HepG2 (cell line): ENCODE results near the gene PDE8B. TPM values are rescaled to one million over a fixed set of nuclear protein-coding genes. Genes with fewer than 3 reads are reported as not detected.

Source experiments
- ATAC-seq: fragments of 200-7000 bp; cut with Tn5 transposase; 3 replicates; pipeline ENCODE4 v1.9.1; 2020; ENCODE audit warnings: mild to moderate bottlenecking, moderate library complexity
- BruUV-seq: library from RNA; stranded (reverse); fragments of 400-500 nt; replicated peaks from 2 replicates; lab custom pipeline; 2021; lab: Mats Ljungman, UMichigan
- CTCF ChIA-PET: fragments of 300-600 bp; formaldehyde crosslinking; extraction: SDS; loops from one replicate; lab custom pipeline; 2021; ENCODE audit warnings: low total read pairs, inconsistent platforms, low intra/inter-chr PET ratio; lab: Yijun Ruan, JAX
- POLR2A ChIA-PET: fragments of 350-600 bp; sonication (Branson Sonifier 250); formaldehyde crosslinking; loops from one replicate; lab custom pipeline; 2020; ENCODE audit warnings: antibody characterized with exemption, inconsistent platforms; lab: Yijun Ruan, JAX
- DNase-seq: peaks from one replicate; pipeline ENCODE4 v3.0.0-alpha.2; 2015; ENCODE audit warnings: low spot score
- FAIRE-seq: peaks from 3 replicates; lab custom pipeline; 2011; peaks lifted over from hg19 to GRCh38; lab: Jason Lieb, UNC
- H2AFZ ChIP-seq: one replicate; pipeline ENCODE4 v1.6.1; 2011; ENCODE audit warnings: low read length, inconsistent platforms
- H3K27ac ChIP-seq: fragments of 300-600 bp; 3 replicates; pipeline ENCODE4 v1.8.0; 2011; ENCODE audit warnings: mixed run types, mild to moderate bottlenecking, mixed read lengths, low read length, inconsistent platforms; ENCODE audit not compliant: insufficient read depth; ENCODE audit errors: extremely low read length
- H3K27me3 ChIP-seq, 2 experiments: fragments of 200-600 bp in 1 of 2; 2 replicates in 1 of 2; 3 replicates in 1 of 2; pipeline versions ENCODE4 v1.6.0 to v1.8.0; 2011; ENCODE audit warnings: low read length in 2 of 2, mild to moderate bottlenecking in 2 of 2, moderate library complexity in 2 of 2, inconsistent platforms in 1 of 2; ENCODE audit not compliant: insufficient read depth in 2 of 2, control insufficient read depth in 1 of 2
- H3K36me3 ChIP-seq, 2 experiments: fragments of 200-600 bp in 1 of 2; replicated peaks in 1 of 2; 2 replicates in 1 of 2; 3 replicates in 1 of 2; pipeline versions ENCODE4 v1.5.1 to v1.8.0; 2011; ENCODE audit warnings: low read length in 2 of 2, inconsistent platforms in 1 of 2; ENCODE audit not compliant: insufficient read depth in 2 of 2, control insufficient read depth in 1 of 2
- H3K4me1 ChIP-seq: 2 replicates; pipeline ENCODE4 v1.5.1; 2012; ENCODE audit warnings: low read length, inconsistent platforms; ENCODE audit not compliant: insufficient read depth
- H3K4me2 ChIP-seq: 2 replicates; pipeline ENCODE4 v1.6.0; 2011; ENCODE audit warnings: low read depth, low read length, inconsistent platforms
- H3K4me3 ChIP-seq, 3 experiments: fragments of 200-600 bp in 1 of 3; sonication (generic), shearing (Covaris generic) in 1 of 3; replicated peaks in 1 of 3; 2 replicates each; pipeline ENCODE4 v1.5.1; 2011 to 2016; ENCODE audit warnings: low read length in 3 of 3, inconsistent platforms in 2 of 3, low read depth in 2 of 3, mild to moderate bottlenecking in 2 of 3, control low read depth in 1 of 3, mixed read lengths in 1 of 3; ENCODE audit not compliant: insufficient read depth in 1 of 3
- H3K79me2 ChIP-seq: one replicate; pipeline ENCODE4 v1.6.1; 2011; ENCODE audit warnings: low read length, inconsistent platforms; ENCODE audit not compliant: insufficient read depth
- H3K9ac ChIP-seq: 2 replicates; pipeline ENCODE4 v1.6.0; 2011; ENCODE audit warnings: mild to moderate bottlenecking, low read depth, low read length, inconsistent platforms; ENCODE audit not compliant: insufficient read depth
- H3K9me3 ChIP-seq: 2 replicates; pipeline ENCODE4 v1.5.1; 2012; ENCODE audit warnings: mild to moderate bottlenecking, low read length
- H4K20me1 ChIP-seq: 2 replicates; pipeline ENCODE4 v1.6.0; 2011; ENCODE audit warnings: inconsistent platforms, mild to moderate bottlenecking, low read length, moderate library complexity; ENCODE audit not compliant: insufficient read depth
- ARID3A ChIP-seq: IDR thresholded peaks from 2 replicates; pipeline ENCODE4 v1.6.1; 2012; ENCODE audit warnings: low read depth, low read length, improper control_type of control experiment
- ARID4A ChIP-seq: sonication (generic); formaldehyde crosslinking; IDR thresholded peaks from 2 replicates; pipeline ENCODE4 v1.5.0; 2020; ENCODE audit warnings: mild to moderate bottlenecking, missing genetic modification reagents, borderline replicate concordance
- CBX5 ChIP-seq: sonication (generic); formaldehyde crosslinking; IDR thresholded peaks from 2 replicates; pipeline ENCODE4 v1.4.0; 2020; ENCODE audit warnings: missing genetic modification reagents, borderline replicate concordance
- HDAC1 ChIP-seq: sonication (generic); formaldehyde crosslinking; IDR thresholded peaks from 2 replicates; pipeline ENCODE4 v1.5.1; 2020; ENCODE audit warnings: mild to moderate bottlenecking, missing genetic modification reagents
- HMG20B ChIP-seq: conservative IDR thresholded peaks from 2 replicates; pipeline ENCODE4 v1.6.1; 2016; ENCODE audit warnings: missing genetic modification reagents, missing compliant biosample characterization
- NFATC3 ChIP-seq: sonication (generic); formaldehyde crosslinking; IDR thresholded peaks from 2 replicates; pipeline ENCODE4 v1.5.1; 2020; ENCODE audit warnings: mild to moderate bottlenecking, missing genetic modification reagents
- SOX13 ChIP-seq, 3 experiments: fragments of 450-650 bp in 1 of 3; sonication (generic) in 1 of 3; formaldehyde crosslinking in 1 of 3; IDR thresholded peaks in 2 of 3; conservative IDR thresholded peaks in 1 of 3; 2 replicates each; pipeline versions ENCODE4 v1.5.0 to v1.6.1; 2016 to 2020; ENCODE audit warnings: antibody characterized with exemption in 1 of 3, mild to moderate bottlenecking in 1 of 3, missing compliant biosample characterization in 1 of 3, missing genetic modification reagents in 1 of 3, moderate library complexity in 1 of 3
- TMF1 ChIP-seq: sonication (generic); formaldehyde crosslinking; IDR thresholded peaks from 2 replicates; pipeline ENCODE4 v1.8.1; 2022; ENCODE audit warnings: low read depth, missing genetic modification reagents
- ZNF10 ChIP-seq: sonication (generic); formaldehyde crosslinking; IDR thresholded peaks from 2 replicates; pipeline ENCODE4 v1.4.0; 2020; ENCODE audit warnings: mild to moderate bottlenecking, low read depth, missing genetic modification reagents, borderline replicate concordance
- ZNF496 ChIP-seq: sonication (generic); formaldehyde crosslinking; IDR thresholded peaks from 2 replicates; pipeline ENCODE4 v1.8.1; 2023; ENCODE audit warnings: mild to moderate bottlenecking, moderate library complexity, missing genetic modification reagents; ENCODE audit not compliant: insufficient replicate concordance
- ZNF703 ChIP-seq: sonication (generic); formaldehyde crosslinking; IDR thresholded peaks from 2 replicates; pipeline ENCODE4 v1.5.1; 2020; ENCODE audit warnings: missing genetic modification reagents, mild to moderate bottlenecking, moderate library complexity, borderline replicate concordance
- WGBS: methylation state at CpG from one replicate; pipeline ENCODE4 v1.1.6; 2017; ENCODE audit warnings: low lambda C conversion rate; 5-methylcytosine and 5-hydroxymethylcytosine counted together
- in situ Hi-C: cut with HindIII; loops from 2 replicates; pipeline ENCODE4 v1.10.0; 2017; ENCODE audit warnings: low pct_unique_long_range_greater_than_20kb; ENCODE audit not compliant: extremely low pct_ligation_motif_present
- intact Hi-C: fragments of 100-400 bp; cut with micrococcal nuclease; formaldehyde crosslinking; loops from one replicate; pipeline ENCODE4 v1.10.0; 2022; ENCODE audit not compliant: unreplicated experiment
- polyA plus RNA-seq, 8 experiments: library from polyadenylated mRNA; depleted of rRNA in 3 of 8; stranded (reverse) in 7 of 8; unstranded in 1 of 8; fragments of >200 nt; fragmentation: Illumina TruSeq in 4 of 8; extraction: Trizol in 4 of 8; gene quantifications; 2 replicates each; pipeline versions ENCODE4 v1.2.1 to v1.2.3, GENCODE V29; 2011 to 2016; ENCODE audit warnings: low read depth in 4 of 8, missing spikeins in 1 of 8, mixed read lengths in 1 of 8; ENCODE audit not compliant: insufficient read depth in 1 of 8
- total RNA-seq, 5 experiments: library from RNA; depleted of rRNA; stranded (reverse); fragments of >200 nt; fragmentation: Illumina TruSeq; extraction: Trizol; gene quantifications; 2 replicates each; pipeline ENCODE4 v1.2.3, GENCODE V29; 2016; ENCODE audit warnings: low read depth in 1 of 5

Gene PDE8B
- total and polyA plus RNA-seq, 2 of the 13 experiments (the other 11 are each of a cell fraction or from before 2014, with no cell fraction given), result 0.07 TPM; not detected in 1

GRCh38 chr5:77333451-77334123 lies 123.1 kb downstream of the PDE8B start (continued):
- TF ChIP-seq ARID3A (no peak), HMG20B (no peak)

- Histone ChIP-seq H3K27ac (no peak overlapping the region), H3K4me1 (no peaks in the 10 kb centered on the region), H4K20me1 (no peaks in the 10 kb centered on the region), H3K4me3 (no peak overlapping the region), H3K4me2 (no peak overlapping the region), H3K79me2 (no peaks in the 10 kb centered on the region), H3K9ac (no peak overlapping the region), H3K9me3 (no peaks in the 10 kb centered on the region), H3K27me3 (peaks cover 0 to 3% of the 10 kb centered on the region in 2 experiments; a peak in 2 of 5 replicates), H3K36me3 (no peaks in the 10 kb centered on the region), H2AFZ (no peak overlapping the region)
- intact Hi-C loops (no loop called here), in situ Hi-C loops (no loop called here)
- CTCF ChIA-PET, result no interaction called here
- TF ChIP-seq NFATC3 (CRISPR knock-in tag) (no peak), CBX5 (CRISPR knock-in tag) (no peak), ZNF703 (no peak), SOX13 (IDR thresholded peaks at IDR 0.05) (no peak), SOX13 (CRISPR knock-in tag; conservative IDR thresholded peaks at IDR 0.05 in 1 of 2, IDR thresholded peaks at IDR 0.05 in 1 of 2) (no peak), HDAC1 (CRISPR knock-in tag) (no peak), ARID4A (no peak), TMF1 (CRISPR knock-in tag) (no peak), ZNF10 (CRISPR knock-in tag) (no peak), ZNF496 (CRISPR knock-in tag) (no peak)
- BruUV-seq, result no TSS peak
- POLR2A ChIA-PET, result no interaction called here
- FAIRE-seq (no peak), DNase-seq (no peak), ATAC-seq (no peak)
- WGBS, result 31% methylated on average over 3 of the region's 3 CpGs
Observed at GRCh38 chr5:77337246-77337645, 126.8 kb downstream of the PDE8B start.
